Renal cortex interstitium (tissue), 11 donors: Measurements from ENCODE around the gene RNU1-1. TPM values are rescaled to one million over a fixed set of nuclear protein-coding genes. Genes with fewer than 3 reads are reported as not detected.
A peak's percentile ranks its signal among the peaks of the same experiment; 100 is the strongest.
"Not testable (repeated sequence)": the region's sequence is repeated elsewhere in the genome, so short reads cannot be mapped to it uniquely, and the experiment has no call there.

Source experiments
- DNase-seq, 11 donors: peaks; one replicate each; pipeline ENCODE4 v3.0.0-alpha.2; 2013; ENCODE audit warnings: low read depth in 9 of 11, low spot score in 4 of 11; ENCODE audit errors: extremely low read depth in 1 of 11
- polyA plus RNA-seq, 3 donors: library from polyadenylated mRNA; unstranded; fragments of 120-200 nt; gene quantifications; one replicate each; pipeline ENCODE4 v1.2.1, GENCODE V29; 2013; ENCODE audit not compliant: insufficient read length in 3 of 3

RNU1-1 gene
- polyA plus RNA-seq, 3 donors: 1.5 TPM; not detected in 2

DNA sequence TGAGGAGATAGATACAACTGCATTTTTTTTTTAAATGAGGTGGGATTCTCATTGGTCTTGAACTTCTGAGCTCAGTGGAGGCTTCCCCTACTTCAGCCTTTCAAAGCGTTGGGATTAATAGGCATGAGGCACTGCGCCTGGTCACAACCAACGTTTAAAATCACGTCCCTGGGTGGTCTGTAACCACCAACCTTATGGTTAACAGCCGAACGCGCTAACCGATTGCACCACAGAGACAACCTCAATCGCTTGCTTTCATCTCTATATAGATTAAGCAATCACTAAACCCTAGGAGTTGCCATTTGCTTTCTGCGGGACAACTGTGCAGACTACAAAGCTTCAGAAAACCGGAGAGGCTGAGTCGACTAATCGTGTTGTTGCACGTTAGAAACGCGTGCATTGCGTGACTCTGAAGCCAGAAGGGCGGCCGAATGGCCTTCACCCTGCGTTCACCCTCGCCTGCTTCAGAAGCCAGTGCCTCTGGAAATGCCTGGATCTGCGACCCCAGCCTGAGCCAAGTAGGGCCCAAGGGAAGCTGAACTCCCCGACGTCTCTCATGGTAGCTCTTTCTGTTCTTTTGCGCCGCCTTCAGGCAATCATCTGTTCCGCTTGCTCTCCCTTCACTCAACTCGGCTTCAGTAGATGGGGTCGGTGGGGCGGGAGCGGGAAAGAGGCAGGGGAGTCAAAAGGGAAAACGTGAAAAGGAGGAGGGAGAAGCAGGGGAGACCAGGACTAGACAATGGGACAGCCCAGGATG lies 18.3 kb upstream of the RNU1-1 start:
- not testable (repeated sequence) for DNase-seq

DNA sequence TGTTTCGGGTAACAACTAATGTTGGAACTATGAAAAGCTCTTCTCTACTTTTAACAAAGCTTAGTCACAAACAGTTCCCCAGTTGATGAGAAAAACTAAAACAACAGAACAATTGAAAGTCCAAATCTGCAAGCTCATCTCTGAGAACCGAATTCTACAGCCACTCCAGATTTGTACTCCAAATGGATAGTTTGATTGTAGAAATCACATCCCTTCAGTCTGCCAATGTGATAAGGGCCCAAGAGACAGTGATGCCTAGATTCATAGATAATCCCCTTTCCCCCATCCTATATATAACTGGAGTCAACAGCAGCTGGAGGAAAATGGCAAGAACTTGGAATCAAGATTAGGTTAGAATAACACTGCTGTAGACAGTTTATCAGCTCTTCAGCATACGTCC lies 14.3 kb upstream of the RNU1-1 start:
- not testable (repeated sequence) for DNase-seq

DNA sequence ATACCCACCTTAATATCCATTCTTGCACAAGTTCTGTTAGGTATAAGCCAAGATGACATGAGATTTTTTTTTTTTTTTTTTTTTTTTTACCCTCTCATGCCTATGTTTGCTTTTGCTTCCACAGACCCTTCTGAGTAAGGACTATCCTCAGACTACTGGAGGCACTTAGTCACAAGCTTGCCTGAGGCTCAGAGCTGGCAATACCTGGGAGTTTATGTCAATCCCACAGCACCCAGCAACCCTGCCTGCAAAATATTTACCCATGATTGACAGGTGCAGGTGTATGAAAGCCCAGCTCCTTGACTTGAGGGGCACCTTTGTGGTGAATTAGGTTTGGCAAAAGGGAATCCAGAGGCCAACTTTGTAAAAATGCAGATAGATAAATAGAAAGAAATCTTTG lies 11.7 kb upstream of the RNU1-1 start:
- not testable (repeated sequence) for DNase-seq

DNA sequence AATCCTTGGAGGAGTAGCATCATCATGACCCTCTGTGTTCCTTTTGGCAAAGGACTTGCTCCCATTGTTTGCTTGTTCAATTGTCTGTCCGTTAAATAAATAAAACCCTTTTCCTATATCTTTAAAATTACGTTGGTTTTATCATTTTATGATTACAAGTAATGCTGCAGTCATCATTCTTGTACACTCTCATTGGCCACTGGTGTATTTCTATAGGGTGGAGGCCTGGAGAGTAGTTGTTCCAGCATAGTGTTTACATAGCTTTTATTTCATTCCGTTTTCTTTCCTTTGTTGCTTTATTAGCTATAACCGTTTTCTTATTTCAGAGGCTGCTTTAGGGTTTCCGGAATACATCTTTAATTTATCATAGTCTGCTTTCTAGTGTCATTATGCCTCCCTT lies 7.6 kb upstream of the RNU1-1 start:
- not testable (repeated sequence) for DNase-seq

DNA sequence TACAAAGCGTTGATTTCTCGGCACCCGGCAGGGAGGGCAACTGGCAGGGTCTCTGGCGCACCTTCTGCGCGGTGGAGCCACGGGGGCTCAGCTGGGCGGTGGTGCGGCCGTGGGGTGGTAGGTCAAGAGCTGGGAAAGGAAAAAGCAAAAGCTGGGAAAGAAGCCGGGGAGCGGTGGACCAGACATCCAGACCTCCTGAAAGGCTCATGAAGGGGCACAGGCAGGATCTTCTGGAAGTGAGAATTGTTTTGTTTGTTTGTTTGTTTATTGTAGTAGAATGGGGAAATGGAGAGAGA lies 7.2 kb upstream of the RNU1-1 start:
- no peak for DNase-seq

DNA sequence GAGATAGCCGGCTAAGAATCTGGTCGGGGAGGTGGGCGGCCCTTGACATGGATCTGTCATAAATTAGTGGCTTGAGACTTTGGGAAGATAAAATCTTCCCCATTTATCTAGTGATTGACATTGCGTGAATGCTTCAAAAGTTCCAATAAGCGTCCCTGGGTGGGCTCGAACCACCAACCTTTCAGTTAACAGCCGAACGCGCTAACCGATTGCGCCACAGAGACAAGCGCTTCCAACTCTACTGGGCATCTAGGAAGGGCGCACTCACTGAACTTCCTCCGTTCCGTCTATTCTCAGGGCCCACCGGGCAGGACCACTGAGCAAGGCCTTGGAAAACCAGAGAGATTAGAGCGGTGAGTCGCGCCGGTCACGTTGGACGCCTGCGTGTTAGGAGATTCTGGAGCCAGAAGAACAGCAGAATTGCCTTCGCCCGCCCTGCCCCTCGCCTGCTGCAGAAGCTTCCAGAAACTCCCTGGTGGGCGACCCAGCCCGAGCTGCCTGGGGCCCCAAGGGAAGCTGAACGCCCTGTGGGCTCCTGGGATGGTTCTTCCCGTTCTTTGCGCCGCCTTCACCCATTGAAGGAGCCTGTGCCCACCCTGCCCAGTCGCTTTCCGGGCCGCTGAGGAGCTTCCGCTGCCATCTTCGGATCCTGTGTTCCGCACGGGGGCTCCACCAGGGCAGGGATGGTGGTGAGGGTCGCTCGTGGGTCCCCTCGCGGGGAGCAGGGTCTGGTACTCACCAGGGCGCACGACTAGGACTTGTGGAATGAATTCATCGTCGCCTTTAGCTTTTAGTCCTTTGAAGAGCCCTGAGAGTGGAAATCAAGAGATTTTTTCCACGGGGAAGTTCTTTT lies 6.6 kb upstream of the RNU1-1 start:
- DNase-seq: not testable (repeated sequence)

DNA sequence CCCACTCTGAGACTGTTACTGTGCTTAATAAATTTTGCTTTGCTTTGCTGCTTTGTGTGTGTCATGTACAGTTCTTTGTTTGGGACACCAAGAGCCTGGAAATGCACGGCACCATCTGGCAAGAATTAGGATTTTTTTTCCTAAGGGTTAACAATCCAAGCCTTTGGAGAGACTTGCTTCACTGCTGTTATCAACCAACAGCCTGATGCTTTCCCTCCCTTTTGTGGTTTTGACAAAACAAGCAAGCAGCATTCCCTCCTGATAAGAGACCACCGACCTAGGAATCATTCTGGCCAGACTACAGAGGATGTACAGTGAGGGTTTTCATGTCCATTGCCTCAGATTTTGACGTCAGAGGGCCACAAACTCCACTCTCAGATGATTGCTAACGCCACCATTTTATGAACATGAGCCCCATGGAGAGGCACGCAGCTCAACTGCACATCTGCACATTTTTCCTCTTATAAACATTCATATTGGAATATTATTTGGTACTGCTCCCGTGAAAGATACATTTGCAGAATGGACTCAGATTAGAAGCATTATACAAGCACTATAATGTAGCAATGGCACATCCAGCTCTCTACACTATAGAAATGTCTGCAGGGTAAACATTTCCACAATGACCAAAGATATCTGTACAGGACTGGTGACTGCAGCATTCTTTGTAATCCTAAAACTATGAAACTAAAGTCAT lies 5.3 kb upstream of the RNU1-1 start:
- not testable (repeated sequence) for DNase-seq

DNA sequence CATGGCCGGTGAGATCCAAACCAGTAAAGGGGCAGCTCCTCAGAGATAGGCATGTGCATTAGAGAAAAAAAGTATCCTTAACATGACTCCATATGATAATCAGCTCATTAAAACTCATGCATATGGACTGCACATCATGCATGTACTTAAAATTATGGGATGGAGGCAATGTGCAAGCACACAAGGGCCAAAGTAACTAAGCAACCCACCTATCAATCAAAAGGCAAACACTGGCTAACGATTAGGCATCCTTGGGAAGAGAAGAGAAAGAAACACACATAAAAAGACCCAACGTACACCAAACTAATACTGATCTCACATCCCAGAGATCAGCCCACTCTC lies 4.8 kb upstream of the RNU1-1 start:
- not testable (repeated sequence) for DNase-seq

DNA sequence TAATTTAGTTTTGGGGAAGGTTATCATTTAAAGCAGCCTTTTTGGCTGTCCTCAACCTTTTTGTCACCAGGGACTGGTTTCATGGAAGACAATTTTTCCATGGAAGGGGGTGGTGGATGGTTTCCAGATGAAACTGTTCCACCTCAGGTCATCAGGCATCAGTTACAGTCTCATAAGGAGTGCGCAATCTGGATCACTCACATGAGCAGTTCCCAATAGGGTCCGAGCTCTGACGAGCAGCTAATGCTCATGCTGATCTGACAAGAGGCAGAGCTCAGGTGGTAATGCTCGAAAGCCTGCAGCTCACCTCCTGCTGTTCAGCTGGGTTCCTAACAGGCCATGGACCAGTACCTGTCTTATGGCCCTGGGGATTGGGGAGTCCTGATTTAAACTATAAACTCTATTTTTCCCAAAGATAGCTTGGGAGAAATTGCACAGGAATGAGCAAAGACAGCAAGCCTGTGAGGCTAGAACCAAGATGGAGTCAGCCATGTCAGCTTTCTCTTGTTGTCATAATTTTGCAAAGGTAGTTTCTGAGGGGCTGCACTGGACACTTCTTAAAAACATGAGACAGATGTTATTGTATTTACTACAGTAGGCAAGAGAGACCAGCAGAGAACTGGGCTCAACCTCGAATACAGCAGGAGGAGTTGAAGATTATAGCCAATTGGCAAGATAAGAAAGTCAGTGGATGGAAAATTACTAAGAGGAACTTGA lies 2.8 kb upstream of the RNU1-1 start:
- not testable (repeated sequence) for DNase-seq

DNA sequence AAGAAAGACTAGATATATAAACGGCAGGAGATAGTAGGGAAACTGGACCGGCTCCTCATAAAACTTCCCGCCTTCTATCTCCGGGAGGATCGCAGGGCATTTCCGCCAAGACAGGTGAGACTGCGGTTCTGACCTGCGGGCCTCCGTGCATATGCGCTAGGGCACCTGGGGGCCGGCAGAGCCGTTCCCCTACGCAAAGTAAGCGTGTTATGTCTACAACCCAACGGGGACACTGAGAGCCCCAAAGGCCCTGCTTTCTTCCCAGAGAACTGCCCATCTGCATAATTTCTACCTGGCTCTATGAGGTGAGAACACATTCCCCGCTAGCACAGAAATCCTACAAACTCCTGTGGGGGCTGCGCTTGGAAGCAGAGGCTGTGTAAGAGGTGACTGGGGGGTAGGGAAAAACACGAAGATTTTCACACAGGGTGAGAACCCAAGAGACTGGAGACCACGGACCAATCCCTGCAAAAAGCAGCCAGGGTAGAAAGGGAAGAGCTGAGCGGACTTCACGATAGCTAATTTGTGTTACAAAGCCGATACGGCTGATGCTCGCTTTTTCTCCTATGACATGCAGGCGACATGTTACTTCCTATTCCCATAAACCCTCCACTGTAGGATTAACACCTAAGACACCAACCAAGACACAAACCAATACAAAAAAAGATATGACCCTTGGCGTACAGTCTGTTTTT lies 526 bp downstream of the RNU1-1 start:
- DNase-seq: peak in 9 of 11 donors; percentile 63 to 88 (median 79)

DNA sequence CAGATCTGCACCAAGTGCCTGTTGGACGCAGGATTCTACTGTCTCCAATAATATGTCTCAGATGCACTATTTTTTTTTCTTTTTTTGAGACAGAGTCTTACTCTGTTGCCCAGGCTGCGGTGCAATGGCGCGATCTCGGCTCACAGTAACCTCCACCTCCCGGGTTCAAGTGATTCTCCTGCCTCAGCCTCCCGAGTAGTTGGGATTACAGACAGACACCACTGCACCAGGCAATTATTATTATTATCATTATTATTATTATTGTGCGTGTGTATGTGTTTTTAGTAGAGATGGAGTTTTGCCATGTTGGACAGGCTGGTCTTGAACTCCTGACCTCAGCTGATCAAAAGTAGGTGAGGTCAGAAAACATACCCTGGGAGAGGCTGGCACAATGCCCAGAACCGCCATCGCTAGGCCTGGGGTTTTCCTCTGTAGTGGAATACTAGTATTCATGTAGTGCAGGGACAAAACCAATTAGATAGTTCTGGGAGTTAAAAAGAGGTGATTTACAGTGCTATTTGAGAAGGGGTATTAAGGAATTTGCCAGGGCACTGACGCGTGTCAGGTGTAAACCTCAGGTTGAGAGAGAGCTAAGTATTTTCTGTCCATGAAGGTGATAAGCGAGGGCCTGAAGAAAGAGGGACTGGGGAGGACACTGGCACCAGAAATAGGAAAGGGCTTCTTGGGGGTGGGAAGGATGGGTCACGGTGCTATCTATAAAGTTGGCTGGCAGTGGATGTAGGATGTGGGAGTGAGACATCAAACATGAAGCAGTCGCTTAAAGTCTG lies 1.3 kb downstream of the RNU1-1 start:
- not testable (repeated sequence) for DNase-seq

DNA sequence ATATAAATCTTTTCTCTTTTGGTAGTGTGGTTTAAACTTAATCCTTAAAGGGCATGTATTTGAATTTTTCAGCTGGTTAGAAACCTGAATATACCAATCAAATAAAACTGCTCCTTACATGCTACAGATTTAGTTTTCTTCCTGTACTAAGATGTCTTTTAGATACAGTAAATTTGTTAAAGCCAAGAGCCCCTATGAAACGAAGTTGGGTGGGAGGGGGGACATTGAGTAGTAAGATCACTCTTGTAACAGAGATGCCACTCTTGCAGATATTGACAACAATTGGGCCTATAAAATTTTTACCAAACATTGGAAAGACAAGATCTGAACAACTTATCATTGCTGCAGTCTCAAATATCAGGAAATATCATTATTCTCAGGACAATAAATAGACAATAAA lies 2.2 kb downstream of the RNU1-1 start:
- not testable (repeated sequence) for DNase-seq

DNA sequence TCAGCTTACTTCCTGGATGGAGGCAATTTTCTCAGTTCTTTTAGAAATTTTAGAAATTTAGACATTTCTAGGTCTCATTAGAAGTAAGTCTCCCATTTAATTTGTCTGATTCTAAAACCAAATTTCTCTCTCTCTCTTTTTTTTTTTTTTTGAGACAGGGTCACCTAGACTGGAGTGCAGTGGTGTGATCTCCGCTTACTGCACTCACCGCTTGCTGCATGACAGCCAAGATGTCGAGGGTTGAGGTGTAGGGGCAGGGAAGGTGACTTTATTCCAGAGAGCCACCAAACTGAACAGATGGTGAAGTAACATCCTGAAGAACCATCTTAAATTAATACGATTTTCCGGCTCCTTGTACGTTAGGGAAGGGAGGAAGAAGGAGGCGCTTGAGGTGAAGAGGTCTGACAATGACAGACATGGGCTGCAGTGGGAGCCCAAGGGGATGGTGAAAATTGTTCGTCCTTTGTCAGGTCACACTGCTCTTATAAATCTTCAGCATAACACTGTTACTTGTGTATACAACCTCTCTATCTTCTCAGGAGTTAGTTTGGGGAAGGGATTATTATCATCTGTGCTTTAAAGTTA lies 5.1 kb downstream of the RNU1-1 start:
- DNase-seq: peak in 1 of 11 donors; percentile 35

DNA sequence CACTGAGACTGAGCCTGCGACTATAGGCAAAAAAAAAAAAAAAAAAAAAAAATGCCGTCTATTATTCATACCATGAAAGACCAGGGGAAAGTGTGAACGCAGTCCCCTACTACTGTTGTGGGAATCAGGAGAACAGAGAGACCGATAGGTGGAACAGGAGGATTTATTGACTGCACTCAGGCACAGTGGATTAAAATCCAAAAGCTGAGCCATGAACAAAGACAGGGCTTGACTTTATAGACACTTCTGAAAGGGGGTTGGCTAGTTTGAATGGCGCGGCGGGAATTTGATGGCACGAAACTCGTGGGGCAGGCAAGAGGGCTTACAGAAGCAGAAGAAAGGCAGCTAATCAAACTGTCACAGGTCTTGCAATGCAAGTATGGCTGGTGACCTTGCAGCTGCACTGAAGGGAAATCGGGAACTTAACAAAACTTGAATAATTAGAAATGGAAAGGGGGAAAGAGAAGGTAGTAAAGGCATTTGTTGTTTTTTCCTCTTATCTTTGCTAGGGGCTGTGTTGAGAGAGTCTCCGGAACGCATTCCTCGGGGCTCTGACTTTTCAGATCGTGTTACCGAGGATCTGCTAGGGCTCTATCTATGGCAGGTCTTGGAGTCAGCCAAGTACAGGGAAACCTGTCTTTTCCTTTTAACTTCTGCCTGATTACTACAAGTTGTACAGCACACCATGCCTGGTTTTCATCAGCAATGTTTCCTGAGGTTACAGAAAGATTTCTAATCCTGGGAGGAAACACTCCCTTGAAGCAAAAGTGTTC lies 7.5 kb downstream of the RNU1-1 start:
- DNase-seq: peak in 1 of 11 donors; percentile 33

DNA sequence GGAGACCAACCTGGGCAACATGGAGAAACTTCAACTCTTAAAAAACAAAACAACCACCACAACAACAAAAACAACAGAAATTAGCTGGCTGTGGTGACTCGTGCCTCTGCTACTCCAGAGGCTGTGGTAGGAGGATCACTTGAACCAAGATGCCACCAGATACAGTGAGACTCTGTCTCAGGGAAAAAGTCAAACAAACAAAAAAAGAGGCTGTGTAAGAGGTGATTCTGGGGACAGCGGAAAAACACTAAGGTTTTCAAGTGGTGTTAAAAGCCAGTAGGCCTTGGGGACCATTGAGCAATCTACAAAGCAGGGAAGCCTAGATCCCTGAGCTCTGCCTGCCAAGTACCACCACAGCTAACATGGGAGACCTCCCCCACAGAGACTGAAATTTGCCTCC lies 8.2 kb downstream of the RNU1-1 start:
- not testable (repeated sequence) for DNase-seq

DNA sequence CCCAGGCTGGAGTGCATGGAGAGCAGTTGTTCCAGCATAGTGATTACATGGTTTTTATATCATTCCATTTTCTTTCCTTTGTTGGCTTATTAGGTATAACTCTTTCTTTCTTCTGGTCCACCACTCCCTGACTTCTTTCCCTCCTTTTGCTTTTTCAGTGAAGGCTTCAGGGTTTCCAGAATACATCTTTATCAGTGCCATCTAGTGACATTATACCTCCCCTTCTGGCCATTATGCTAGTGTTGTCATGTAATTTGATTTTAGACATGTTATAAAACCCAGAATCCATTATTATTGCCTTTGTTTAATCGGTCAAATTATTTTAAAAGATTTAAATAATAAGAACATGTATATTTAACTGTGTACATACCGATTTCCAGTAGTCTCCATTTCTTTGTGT lies 10.6 kb downstream of the RNU1-1 start:
- no peak for DNase-seq

DNA sequence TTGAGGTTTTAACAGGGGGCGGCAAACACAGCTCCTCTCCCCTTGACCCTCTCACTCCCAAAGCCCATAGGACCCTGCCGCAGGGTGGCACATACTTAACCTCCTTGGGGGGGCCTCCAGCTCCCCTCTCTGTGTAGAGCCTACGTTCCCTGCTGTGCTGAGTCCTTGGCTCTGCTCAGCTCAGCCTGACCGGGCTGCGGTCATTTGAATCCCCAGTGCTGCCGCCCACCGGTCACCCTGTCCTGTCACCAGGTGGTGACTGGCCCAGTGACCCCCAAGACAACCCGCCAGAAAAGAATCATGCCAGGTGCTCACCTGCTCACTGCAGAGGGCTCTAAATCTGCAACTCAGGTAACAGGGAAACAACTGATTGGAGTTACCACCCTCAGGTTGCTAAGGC lies 12.6 kb downstream of the RNU1-1 start:
- not testable (repeated sequence) for DNase-seq
